ENCODE measurements around the gene COL4A2.

Gene COL4A2

DNA sequence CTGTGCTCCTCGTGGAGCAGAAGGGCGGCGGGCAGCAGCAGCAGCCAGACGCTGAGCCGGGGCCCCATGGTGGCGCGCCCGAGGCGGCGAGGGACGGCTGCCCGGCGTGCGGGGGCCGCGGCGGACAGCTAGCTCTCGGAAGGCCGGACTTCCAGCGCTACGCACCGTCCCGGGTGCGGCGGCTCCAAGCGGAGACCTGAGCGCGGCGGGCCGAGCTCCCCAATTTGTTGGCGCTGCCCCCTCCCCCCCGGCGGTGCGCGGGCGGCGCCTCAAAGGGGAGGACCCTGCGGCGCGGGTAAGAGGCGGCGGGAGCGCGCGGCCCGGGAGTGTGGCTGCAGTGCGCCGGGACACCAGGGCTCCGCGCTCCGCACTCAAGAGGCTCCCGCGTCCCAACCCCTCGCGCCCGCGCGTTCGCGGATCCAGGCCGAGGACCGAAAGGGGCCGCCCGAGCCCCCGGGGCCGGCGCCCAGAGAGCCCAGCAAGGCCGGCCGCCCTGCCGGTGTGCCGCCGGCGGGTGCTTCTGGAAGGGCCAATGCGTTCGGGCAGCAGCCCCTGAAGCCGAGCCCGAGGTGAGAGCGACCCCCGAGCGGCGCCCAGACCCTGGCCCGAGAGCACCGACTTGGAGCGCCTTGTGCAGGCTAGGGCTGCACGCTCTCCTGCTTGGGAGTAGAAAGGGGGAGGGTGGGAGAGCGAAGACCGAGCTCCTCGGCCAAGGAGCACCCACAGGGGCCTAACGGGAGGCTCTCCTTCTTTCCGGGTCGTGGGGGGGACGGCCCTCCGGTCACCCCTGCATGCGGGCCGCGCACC, at the start of gene COL4A2, which contains the start of gene COL4A1:
Gene COL4A2, plus strand, starts transcription at position 325 of the 807 bp plus-strand sequence. CDS start 620 bp downstream, outside the sequence.
Gene COL4A1, minus strand, starts transcription at position 198 of the 807 bp plus-strand sequence. Its CDS starts 130 bp downstream, at position 68.
- peak within 1 kb of the TSS; percentile 83 for H3K4me3 ChIP-seq (ENCODE audit: low read length)
- TF ChIP-seq, protein P1, sequence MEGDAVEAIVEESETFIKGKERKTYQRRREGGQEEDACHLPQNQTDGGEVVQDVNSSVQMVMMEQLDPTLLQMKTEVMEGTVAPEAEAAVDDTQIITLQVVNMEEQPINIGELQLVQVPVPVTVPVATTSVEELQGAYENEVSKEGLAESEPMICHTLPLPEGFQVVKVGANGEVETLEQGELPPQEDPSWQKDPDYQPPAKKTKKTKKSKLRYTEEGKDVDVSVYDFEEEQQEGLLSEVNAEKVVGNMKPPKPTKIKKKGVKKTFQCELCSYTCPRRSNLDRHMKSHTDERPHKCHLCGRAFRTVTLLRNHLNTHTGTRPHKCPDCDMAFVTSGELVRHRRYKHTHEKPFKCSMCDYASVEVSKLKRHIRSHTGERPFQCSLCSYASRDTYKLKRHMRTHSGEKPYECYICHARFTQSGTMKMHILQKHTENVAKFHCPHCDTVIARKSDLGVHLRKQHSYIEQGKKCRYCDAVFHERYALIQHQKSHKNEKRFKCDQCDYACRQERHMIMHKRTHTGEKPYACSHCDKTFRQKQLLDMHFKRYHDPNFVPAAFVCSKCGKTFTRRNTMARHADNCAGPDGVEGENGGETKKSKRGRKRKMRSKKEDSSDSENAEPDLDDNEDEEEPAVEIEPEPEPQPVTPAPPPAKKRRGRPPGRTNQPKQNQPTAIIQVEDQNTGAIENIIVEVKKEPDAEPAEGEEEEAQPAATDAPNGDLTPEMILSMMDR (conservative IDR thresholded peaks at IDR 0.05; ENCODE audit: low read length), result no peak

DNA sequence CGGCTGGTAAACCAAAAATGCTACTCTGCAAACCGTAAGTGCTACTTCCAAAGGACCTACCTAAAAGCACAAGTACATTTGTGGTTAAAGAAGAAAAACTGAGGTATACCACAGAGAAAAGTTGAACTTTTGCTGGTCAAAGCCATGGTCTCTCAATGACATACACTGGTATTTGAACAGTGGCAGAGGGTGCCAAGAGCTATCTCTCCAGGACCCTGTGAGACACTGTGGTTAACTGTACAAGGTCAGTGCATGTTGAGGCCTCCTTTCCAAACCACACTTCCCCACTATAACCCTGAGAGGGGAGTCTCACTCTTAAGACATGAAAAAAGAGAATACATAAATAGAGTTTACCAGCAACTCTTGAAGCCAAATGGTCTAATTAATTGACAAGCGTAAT, 49.7 kb upstream of the COL4A2 start:
- no peak overlapping the region for H3K4me3 ChIP-seq (ENCODE audit: low read length)
- DNase-seq (ENCODE audit: low read depth), result no peak
- TF ChIP-seq, protein P1 (conservative IDR thresholded peaks at IDR 0.05; ENCODE audit: low read length), result no peak

More for the DNA sequence above, at the start of gene COL4A2, which contains the start of gene COL4A1:
- peak; percentile 71 for DNase-seq (ENCODE audit: low read depth)

DNA sequence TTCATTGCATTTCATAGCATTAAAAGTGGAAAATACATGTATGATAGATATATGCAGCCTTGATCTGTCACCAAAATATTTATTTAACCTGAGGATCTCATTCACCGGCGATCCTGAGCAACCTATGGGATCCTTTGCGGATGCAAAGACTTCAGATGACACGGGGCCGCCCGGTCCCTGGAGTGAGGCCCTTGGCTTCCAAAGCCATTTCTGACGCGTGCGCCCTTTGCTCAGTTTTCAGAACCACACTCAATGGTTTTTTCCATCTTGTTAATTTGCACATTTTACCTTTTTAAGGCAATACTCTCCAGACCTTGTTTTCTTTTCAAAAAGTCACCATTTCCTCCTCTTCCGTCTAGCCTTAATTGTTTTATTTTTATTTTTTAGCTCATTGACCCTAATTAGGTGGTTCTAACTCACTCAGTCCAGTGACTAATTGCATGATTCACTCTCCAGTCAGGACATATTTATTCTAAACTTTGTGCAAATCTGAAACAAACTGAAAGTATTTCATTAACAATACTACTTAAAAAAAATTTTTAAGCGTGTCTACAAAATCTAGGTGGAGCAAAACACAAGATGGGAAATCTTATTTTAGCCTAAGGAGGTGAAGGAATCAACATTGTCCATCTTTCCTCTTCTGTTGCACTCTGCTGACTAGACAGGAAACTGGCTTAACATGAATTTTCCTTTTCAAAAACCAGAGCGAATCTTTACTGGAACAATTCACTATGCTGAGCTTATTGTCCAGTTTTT, 48.0 kb upstream of the COL4A2 start:
- DNase-seq (ENCODE audit: low read depth), result no peak
- H3K4me3 ChIP-seq (ENCODE audit: low read length), result no peak overlapping the region
- TF ChIP-seq, protein P1 (conservative IDR thresholded peaks at IDR 0.05; ENCODE audit: low read length), result no peak

DNA sequence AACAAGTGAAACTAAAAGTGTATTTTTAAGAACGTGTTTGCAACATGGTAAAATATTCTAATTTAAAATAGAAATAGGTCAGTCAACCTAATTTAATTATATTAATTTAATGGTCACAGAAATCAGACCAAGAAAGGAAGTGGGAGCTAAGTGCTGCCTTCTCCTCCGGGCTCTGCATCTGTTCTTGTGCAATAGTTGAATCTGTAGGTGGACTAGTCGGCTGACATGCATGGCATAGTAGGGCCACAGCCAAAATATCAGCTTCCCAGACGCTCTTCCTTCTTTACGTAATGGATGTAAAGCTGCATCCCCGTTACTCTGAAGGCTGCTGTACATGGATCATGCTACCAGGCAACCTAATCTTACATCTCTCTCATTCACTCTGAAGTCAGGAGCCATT, 47.4 kb upstream of the COL4A2 start:
- TF ChIP-seq, protein P1 (conservative IDR thresholded peaks at IDR 0.05; ENCODE audit: low read length), result no peak
- H3K4me3 ChIP-seq (ENCODE audit: low read length), result no peak overlapping the region
- DNase-seq (ENCODE audit: low read depth), result no peak

DNA sequence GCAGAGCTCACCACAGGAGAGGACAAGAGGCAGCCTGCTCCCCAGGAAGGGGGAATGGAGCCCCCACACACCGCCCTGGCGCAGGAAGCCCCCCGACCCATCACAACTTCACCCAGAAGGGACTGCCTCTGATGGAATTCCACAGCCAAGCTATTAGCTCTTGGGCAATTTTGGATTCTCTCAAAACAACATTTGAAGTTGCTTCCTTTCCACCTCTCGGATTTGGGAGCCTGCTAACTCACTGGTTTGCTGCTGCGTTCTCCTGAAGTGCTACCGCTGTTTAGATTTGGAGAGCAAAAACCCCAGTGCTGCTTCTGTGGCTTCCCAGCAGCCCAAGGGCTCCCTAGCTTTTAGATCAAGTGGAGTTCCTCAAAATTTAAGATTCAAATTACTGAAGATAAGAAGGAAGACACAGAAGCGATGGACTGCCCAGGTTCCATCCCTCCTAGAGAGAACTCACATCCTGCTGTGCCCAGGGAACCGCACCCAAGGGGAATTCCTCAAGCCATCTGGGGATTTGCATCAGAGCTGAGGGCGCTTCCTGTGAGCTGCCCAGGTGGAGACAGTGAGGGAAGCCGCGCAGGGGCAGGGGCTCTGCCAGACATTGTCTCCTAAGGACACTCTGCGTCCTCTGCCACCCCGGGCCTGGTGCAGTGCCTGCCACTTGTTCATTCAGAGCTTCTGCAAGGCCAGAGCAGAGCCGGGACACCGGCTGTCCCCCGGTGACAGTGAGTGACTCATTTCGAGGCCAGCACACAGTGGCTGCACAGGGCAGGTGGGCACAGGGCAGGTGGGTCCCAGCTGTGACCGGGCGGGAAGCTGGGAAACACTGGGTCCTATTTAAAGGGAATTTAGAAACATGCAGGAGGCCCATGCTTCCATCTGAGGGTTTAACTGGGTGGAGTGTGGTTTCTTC, 45.7 kb upstream of the COL4A2 start:
- TF ChIP-seq, protein P1 (conservative IDR thresholded peaks at IDR 0.05; ENCODE audit: low read length), result no peak
- DNase-seq (ENCODE audit: low read depth), result no peak

DNA sequence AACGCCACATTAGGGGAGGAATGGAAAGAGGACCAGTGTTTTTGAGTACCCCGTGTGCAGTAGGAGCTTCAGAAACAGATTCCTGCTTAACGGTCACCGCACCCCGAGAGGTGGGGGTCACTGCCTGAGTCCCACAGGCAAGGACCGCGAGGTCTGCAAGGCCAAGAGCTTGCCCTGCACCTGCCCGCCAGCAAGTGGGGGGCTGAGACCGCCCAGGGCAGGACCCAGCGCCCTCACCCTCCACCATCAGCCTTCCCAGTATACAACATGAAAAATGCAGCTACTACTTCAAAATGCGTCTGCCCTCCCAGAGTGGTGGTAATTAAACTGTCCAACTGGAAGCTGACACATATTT, 45.0 kb upstream of the COL4A2 start:
- no peak overlapping the region for H3K4me3 ChIP-seq (ENCODE audit: low read length)
- TF ChIP-seq, protein P1 (conservative IDR thresholded peaks at IDR 0.05; ENCODE audit: low read length), result no peak
- no peak for DNase-seq (ENCODE audit: low read depth)

More for the DNA sequence above, 45.7 kb upstream of the COL4A2 start:
- H3K4me3 ChIP-seq (ENCODE audit: low read length), result no peak overlapping the region

Measured in AG10803 (cell line).